NCI-H146 treated with DMSO at 0.1 percent for 48 hours (cell line): Measurements from ENCODE around the gene DLG2.

Experiments used
- DNase-seq: peaks from one replicate; lab custom pipeline; 2025; ENCODE audit not compliant: unreplicated experiment; lab: John Stamatoyannopoulos, UW

DLG2 gene

GRCh38 chr11:83528877-83529276 is 2098.3 kb downstream of the DLG2 start:
- no peak for DNase-seq

GRCh38 chr11:83528225-83528624 is 2098.9 kb downstream of the DLG2 start:
- DNase-seq: no peak

- no peak for DNase-seq
Observed at GRCh38 chr11:83523676-83524075, 2103.5 kb downstream of the DLG2 start.

DNA sequence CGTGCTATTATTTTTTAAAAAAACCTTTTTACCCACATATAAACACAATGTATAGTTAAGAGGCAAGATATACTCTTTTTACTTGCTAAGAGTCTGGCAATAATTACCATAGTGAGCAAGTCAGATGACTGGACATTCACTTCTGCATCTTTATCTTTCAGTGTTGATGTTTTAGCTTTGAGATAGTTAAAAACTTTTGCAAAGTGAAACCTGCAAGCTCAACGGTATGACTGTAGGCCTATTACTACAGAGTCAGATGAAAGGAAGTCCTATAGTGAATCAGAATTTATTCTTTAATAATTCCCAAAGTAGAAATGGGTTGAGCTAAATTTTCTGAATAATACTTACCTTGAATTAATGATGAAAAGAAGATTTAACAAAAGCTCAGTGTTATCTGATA is 2104.2 kb downstream of the DLG2 start:
- no peak for DNase-seq

DNA sequence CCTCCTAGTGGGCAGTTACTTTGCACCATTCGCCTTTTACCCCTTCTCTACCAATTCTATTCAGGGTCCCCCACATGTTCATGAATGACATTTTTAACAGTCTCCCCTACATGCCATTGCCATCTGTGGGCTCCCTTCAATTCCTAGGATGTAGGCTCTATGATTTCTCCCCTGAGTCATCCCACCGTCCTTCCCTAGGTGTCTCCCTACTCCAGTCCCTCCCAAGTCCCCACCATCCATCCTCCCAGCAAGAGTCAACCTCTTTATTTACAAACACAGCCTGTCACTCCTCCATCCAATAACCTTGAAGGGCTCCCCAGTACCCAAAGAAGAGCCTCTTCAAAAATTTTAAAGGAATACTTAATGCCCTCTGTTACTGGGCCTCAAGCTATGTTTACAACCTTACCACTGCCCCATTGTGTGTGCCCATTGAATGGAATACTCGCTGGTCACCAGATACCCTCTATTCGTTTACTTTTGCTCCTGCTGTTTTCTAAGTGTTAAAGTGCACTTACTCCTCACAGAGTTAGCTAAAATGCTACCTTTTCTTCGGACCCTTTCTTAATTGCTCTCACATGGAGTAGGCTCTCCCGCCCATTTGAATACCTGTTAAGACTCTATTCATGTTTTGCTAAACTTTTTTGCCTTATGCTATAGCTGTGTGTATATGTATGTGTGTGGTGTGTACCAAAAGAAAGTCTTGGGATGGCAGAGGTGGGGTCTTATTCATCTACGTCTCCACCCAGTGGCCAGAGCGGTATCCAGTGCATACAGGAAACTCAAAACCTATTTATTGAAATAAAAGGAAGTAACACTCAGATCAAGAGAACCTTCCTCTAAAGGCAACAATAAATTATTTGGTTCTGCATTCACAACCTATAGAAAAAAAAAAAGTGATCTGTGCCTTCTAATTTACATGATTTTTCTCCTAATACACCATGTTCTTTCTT is 2105.2 kb downstream of the DLG2 start:
- no peak for DNase-seq

DNA sequence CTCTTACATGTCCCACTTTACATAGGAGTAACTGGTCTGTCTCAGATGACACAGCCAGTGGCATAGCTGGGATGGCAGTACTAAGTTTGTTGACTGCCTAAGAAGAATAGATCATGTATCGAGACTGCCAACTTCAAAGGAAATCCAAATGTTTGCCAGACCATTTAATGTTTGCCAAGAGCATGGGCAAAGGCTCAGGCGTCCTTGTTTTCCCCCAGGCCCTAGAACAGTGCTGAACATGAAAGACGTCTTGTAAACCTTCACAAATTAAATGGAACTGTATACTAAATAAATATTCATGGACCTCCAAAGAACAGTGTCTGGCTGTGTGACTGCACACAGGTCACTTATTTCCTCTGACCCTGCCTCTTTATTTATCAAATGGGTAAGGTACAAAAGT is 2106.3 kb downstream of the DLG2 start:
- no peak for DNase-seq

DNA sequence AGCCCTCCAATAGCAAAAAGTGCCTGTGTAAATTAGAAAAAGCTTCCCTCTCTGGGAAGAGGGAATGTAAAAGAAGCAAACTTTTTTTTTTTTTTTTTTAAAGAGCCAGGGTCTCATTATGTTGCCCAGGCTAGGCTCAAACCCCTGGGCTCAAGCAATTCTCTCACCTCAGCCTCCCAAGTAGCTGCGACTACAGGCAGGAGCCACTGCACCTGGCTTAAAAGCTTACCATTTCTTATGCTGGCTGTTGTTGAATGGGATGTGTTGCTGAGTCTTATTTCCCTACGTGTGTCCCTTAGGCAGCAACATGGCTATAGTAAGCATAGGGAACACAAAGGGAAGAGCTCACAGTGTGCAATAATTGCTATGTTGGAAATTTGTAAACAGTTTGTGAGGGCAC is 2115.5 kb downstream of the DLG2 start:
- DNase-seq: no peak

- no peak for DNase-seq
Observed at GRCh38 chr11:83510530-83511460, 2116.3 kb downstream of the DLG2 start.

DNA sequence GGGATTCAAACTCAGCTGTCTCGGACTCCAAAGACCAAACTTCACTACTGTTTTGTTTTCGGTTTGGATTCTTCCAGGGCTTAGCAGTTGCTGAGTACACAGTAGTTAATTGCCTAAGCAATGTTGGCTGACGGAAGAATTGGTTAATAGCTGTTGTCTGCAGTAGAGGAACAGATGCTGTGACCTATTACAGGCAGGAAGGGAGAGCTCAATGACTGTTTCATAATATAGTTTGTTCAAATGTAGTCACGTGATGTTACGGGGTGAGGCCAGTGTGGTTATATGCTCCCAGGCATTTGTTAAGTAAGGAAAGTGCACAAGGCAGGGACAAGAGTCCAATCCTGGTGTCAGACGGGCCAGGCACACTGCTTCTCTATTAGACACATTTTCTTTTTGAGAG is 2118.3 kb downstream of the DLG2 start:
- DNase-seq: no peak

DNA sequence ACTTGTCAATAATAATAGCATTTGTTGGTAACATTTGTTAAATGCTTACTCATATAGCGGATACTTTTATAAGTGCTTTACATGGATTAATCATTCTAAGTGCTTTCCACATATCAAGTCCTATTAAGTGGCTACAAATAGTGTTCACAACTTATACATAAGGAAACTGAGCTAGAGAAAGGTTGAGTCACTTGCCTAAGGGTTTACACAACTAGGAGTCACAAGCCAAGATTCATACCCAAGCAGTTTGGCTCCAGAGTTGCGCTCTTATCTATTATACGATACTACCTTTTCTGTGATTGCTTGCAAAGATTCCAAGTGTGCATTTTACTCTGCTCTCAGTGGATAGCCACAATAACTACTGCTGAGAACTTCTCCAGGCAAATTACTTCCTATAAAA is 2125.1 kb downstream of the DLG2 start:
- no peak for DNase-seq

GRCh38 chr11:83493917-83494316 is 2133.2 kb downstream of the DLG2 start:
- no peak for DNase-seq

- no peak for DNase-seq
Observed at GRCh38 chr11:83493034-83493433, 2134.1 kb downstream of the DLG2 start.

GRCh38 chr11:83483808-83484207 is 2143.3 kb downstream of the DLG2 start:
- DNase-seq: no peak

- DNase-seq: no peak
Observed at GRCh38 chr11:83480811-83481210, 2146.3 kb downstream of the DLG2 start.

DNA sequence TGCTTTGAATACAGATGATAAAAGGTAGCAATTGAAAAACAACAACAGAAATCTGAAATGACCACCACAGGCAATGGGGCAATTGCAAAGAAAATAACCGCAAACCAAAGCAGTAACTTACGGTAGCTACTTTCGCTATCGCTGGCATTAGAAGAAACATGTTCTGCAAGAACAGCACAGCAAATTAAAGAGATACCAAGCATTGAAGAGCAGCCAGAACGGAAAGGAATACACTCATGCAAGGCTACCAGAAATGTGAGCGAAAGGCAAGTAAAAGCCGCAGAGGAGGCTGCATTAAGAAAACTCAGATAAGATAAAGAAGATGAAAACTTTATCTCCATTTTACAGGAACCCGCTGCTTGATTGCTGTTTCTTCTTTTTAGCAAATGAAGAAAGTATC is 2146.9 kb downstream of the DLG2 start:
- no peak for DNase-seq

DNA sequence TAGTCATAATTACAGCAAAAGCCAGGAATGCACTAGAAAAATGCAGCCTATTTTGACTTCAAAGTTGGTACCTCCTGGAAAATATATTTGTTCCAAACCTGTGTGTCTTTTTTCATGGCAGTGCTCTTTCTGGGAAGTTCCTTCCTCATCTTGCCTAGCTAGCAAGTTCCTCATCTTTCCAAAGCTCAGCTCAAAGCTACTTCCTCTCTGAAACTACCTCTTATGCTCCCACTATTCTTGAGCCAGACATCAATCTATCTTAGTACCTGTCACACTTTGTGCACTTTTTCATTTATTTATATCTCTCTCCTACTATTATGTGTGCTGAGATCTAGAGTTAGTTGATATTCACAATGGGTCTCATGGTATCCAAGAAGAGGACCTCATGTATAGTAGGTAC is 2149.4 kb downstream of the DLG2 start:
- DNase-seq: no peak

DNA sequence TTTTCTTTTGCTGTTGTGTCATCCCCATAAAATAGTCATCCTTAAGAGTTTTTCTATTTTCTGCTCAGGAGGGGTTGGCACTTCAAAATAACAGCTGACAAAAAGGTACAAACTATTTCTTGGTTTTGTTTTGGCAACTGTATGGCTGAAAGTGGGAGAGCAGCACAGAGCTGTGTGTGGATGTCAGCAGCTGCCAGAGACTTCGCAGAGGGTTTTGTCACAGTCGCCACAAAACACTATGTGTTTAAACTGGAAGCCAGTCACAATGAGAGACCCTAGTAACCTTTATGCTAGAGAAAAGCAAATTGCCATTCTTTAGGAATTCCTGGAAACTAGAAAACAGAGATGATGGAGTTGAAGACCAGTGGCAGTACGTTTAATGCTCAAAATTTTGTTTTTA is 2151.4 kb downstream of the DLG2 start:
- no peak for DNase-seq

DNA sequence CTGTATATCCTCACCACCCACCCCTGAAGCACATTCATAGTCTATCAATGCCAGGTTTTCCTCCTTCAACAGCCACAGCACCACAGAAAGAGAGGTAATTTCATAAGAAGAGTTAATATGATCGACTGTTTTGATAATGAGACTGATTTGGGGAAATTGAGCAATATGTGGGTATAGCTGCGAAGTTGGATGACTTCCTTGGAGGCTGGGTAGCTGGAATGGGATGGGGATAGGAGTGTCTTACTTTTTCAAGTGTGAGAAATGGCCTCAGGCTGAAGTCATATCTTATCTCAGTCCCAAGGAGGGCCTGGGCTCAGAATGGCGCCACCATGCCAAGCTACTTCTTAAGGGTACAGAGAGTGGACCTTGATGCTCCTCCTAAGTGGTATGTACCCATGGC is 2153.4 kb downstream of the DLG2 start:
- DNase-seq: no peak

DNA sequence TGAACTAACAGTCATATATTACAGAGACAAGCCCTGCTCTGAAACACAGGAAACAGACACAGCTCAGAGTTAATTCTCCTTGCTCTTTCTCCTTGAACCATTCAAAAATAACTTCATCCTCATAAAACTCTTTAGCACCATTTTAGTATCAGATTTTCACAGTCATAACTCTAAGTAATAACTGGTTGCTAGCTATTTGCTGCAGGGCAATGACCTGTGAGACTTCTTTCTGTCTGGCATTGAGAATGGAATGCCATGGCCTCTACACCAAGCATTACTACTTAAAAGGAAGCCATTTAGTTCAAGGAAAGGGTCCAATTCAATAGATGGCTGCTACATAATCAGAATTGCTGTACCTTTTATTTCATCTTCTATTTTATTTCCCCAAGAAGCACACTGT is 2154.3 kb downstream of the DLG2 start:
- DNase-seq: no peak

DNA sequence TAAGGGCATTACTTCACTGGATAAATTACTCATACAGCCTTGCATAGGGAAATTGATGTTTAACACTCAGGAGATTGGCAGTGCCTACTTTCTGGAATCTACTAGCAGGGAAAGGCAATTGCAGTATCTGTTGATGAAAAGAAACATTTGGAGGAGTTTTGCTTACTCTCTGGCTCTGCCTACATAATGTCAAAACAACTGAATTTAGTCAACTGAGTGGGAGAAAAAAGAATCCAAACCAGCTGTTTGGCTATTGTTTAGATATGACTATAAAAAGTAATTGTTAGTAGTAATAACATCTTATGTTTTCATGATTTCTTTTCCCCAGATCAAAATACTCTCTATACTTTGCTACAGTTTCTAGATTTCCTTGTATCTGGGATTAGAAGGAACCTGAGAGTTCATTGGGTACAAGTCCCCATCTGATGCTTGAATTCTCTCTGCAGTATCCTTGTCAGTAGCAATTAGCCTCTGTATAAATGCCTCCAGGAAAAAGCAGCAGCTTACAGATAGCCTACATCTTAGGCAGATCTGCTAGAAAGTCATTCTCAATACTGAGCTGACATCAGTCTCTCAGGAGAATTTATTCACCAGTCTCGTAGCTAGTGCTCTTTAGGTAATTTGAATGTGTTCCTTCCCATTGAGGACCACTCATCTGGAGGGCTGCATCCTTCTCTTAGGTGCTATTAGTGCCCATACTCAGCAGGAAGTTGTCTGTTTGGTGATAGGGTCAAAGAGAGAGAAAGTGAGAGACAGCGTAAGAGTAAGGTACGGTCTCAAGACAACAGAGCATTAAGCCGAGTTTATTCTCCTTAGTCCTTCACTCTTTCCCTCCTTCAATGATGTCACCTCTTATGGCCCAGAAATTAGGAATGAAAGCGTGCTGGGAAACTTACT is 2155.1 kb downstream of the DLG2 start:
- no peak for DNase-seq

DNA sequence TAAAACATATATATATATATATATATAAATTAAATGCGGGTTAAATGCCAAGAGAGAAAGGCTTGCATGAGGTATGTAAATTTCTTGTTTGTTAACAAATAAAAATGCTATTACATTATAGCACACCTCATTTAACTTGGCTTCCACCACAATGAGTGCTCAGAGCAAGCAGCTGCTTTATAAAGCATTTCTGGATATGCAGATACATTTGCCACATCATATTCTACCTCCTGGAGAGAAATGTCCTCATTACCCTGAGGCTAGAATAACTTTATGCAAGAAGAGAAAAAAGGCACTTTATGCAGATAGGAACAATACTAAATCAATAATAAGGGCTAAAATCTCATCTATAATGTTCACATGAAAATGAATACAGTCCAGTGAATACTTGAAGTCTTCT is 2159.3 kb downstream of the DLG2 start:
- DNase-seq: no peak
